NOMO-1 treated with dmso at 0.1 percent for 144 hours (cell line): ENCODE results near the gene ADAM15.
A peak's percentile ranks its signal among the peaks of the same experiment; 100 is the strongest.

ENCODE experiments used
- DNase-seq: peaks from one replicate; lab custom pipeline; 2025; ENCODE audit not compliant: unreplicated experiment; lab: John Stamatoyannopoulos, UW

The ADAM15 gene

GRCh38 chr1:155030243-155030795, 20.8 kb upstream of the ADAM15 start:
- DNase-seq = no peak

- no peak for DNase-seq
Measured at GRCh38 chr1:155030899-155031298, 20.2 kb upstream of the ADAM15 start.

GRCh38 chr1:155032886-155033285, 18.2 kb upstream of the ADAM15 start:
- no peak for DNase-seq

- DNase-seq = no peak
Measured at GRCh38 chr1:155033524-155033923, 17.6 kb upstream of the ADAM15 start, which contains the start of the genes DCST1 and DCST2. TSS of gene DCST1 (plus strand) at chr1:155033824. CDS start at chr1:155034037, 213 bp downstream. TSS of gene DCST2 (minus strand) at chr1:155033781. CDS start at chr1:155033701, 80 bp downstream.

- no peak for DNase-seq
Measured at GRCh38 chr1:155034318-155035208, 16.6 kb upstream of the ADAM15 start.

GRCh38 chr1:155035936-155036335, 15.2 kb upstream of the ADAM15 start:
- DNase-seq = no peak

GRCh38 chr1:155037043-155037442, 14.1 kb upstream of the ADAM15 start:
- no peak for DNase-seq

GRCh38 chr1:155037851-155038441, 13.2 kb upstream of the ADAM15 start:
- DNase-seq = no peak

- no peak for DNase-seq
Measured at GRCh38 chr1:155038602-155039307, 12.4 kb upstream of the ADAM15 start.

- DNase-seq = no peak
Measured at GRCh38 chr1:155039308-155039669, 11.8 kb upstream of the ADAM15 start.

GRCh38 chr1:155040358-155041093, 10.6 kb upstream of the ADAM15 start:
- no peak for DNase-seq

- DNase-seq = no peak
Measured at GRCh38 chr1:155042789-155043188, 8.3 kb upstream of the ADAM15 start.

- DNase-seq = no peak
Measured at GRCh38 chr1:155043301-155043702, 7.8 kb upstream of the ADAM15 start.

GRCh38 chr1:155043793-155044192, 7.3 kb upstream of the ADAM15 start:
- no peak for DNase-seq

GRCh38 chr1:155044365-155044764, 6.8 kb upstream of the ADAM15 start:
- no peak for DNase-seq

- DNase-seq = peak; percentile 37
Measured at GRCh38 chr1:155044812-155045657, 6.1 kb upstream of the ADAM15 start.

- no peak for DNase-seq
Measured at GRCh38 chr1:155048449-155049334, 2.4 kb upstream of the ADAM15 start.

GRCh38 chr1:155049651-155050559, 1.2 kb upstream of the ADAM15 start:
- DNase-seq = no peak
